A673 (cell line): ENCODE measurements around the gene GDF11.

Experiments used
- EZH2 ChIP-seq: fragments of 200-600 bp; sonication (generic); IDR thresholded peaks from 2 replicates; pipeline ENCODE4 v1.6.1; 2017; ENCODE audit warnings: borderline replicate concordance, low read depth, mild to moderate bottlenecking, mixed read lengths, antibody characterized with exemption, low read length; ENCODE audit not compliant: poor library complexity, severe bottlenecking
- TF ChIP-seq, protein P1 (sequence below): fragments of 300-800, 200-600 bp; sonication (generic); conservative IDR thresholded peaks from 2 replicates; pipeline ENCODE4 v1.5.1; 2017; ENCODE audit warnings: low read depth, mild to moderate bottlenecking, antibody characterized with exemption, low read length, moderate library complexity, mixed read lengths

DNA sequence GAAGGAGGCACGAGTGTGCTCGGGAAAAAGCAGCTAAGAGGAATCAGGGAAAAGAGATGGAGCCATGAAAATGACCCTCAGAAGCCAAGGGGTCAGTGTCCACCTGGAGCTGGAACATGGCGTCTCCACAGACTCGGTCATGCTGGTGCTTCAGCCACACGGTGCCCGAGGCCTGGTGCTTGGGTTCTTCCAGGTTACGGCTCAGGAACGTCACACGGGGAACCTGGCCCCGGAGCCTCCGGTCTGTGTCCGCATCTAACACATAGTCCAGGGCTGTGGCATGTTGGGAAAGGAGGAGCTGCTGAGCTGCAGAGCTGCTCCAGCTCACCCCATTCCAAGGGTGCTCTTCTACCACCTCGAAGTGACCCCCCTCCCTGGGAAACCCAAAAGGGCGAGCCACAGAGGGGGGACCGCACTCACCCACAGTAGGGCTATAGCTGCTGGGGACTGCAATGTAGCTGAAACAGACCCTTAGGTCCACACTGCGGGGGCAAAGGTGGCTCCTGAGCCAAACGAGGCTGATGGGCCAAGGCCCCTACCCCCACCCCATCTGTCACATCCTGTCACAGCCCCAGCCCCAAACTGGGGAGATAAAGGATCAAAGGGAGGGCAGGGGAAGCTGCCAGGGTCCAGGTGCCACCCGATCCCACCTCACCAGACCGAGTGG lies 46.0 kb upstream of the GDF11 start:
- TF ChIP-seq, protein P1, sequence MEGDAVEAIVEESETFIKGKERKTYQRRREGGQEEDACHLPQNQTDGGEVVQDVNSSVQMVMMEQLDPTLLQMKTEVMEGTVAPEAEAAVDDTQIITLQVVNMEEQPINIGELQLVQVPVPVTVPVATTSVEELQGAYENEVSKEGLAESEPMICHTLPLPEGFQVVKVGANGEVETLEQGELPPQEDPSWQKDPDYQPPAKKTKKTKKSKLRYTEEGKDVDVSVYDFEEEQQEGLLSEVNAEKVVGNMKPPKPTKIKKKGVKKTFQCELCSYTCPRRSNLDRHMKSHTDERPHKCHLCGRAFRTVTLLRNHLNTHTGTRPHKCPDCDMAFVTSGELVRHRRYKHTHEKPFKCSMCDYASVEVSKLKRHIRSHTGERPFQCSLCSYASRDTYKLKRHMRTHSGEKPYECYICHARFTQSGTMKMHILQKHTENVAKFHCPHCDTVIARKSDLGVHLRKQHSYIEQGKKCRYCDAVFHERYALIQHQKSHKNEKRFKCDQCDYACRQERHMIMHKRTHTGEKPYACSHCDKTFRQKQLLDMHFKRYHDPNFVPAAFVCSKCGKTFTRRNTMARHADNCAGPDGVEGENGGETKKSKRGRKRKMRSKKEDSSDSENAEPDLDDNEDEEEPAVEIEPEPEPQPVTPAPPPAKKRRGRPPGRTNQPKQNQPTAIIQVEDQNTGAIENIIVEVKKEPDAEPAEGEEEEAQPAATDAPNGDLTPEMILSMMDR = no peak
- TF ChIP-seq EZH2 = no peak
